ENCODE results near the gene MFSD12.
"Not testable (repeated sequence)": the region's sequence is repeated elsewhere in the genome, so short reads cannot be mapped to it uniquely, and the experiment has no call there.

MFSD12 gene

DNA sequence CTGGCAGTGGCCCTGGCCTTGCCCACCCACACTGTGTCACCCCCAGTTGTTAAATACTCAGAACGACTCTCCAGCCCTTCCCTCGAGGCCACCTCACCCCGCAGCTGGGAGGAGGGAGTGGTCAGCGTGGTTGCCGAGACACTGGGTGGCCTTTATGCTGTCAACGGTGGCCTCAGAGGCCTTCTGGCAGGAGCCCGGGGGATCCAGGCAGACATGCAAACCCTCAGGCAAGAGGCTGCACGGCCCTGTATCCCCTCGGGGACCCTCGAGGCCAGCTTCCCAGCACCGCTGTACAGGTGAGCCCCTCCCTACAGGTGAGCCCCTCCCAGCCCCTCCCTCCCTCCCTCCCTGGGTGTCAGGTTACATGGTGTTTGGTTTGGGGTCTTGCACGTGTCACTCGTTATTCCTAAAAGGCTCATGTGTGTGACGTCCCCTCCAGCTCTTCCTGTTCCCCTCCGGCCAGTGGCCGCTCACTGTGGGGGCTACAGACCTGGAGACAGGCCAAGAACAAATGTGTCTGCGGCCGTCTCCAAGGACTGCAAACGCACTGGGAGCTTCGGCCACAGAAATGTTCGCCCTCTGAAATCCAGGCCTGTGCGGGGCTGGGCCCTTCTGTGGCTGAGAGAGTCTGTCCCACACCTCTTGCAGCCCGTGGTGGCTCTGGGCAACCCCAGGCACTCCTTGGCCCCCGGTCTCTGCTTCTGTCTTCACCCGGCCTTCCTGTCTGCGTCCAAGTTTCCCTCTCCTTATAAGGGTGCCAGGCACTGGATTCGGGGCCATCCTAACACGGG lies 18.2 kb downstream of the MFSD12 start, which contains the start of gene TEKTIP1:
TSS of gene TEKTIP1 (plus strand) at position 210 of the 791 bp plus-strand sequence. CDS start at position 214, 4 bp downstream.
- no peak for DNase-seq (ENCODE audit: extremely low read depth in 1 of 2, low read depth in 1 of 2)

- DNase-seq (ENCODE audit: extremely low read depth in 1 of 2, low read depth in 1 of 2): no peak
Observed at GRCh38 chr19:3538258-3538929, 19.0 kb downstream of the MFSD12 start.

GRCh38 chr19:3537438-3538240 lies 19.7 kb downstream of the MFSD12 start:
- no peak for DNase-seq (ENCODE audit: extremely low read depth in 1 of 2, low read depth in 1 of 2)

GRCh38 chr19:3537101-3537437 lies 20.3 kb downstream of the MFSD12 start:
- no peak for DNase-seq (ENCODE audit: extremely low read depth in 1 of 2, low read depth in 1 of 2)

DNA sequence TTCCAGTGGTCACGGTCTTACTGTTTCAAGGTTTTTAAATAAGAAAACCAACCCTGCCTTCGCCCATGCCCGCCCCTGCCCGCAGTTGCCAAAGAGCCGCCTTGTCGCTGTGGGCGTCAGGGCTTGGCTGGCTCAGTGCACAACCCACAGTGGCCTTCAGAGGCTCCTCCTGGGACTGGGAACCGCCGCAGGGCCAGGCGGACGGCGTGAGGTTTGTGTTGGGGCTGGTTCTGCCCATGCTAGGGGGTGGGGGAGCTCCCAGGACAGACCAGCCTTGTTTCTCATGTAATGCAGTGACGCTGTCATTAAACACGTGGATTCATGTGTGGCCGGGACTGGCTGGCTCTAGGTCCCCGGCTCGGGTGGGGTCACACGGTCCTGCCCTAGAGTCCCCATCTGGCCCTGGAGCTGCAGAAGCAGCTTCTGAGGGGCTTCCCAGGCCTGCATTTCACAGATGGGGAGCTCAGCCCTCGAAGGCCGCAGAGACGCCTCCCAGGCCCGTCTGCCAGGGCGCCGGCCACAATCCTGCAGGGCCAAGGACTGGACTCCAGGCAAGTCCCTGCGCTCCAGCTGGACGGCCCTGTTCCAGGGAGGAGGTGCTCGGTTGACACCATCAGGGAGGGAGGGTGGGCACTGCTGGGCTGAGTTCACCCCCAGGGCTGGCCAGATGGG lies 20.8 kb downstream of the MFSD12 start:
- DNase-seq (ENCODE audit: extremely low read depth in 1 of 2, low read depth in 1 of 2): no peak

- no peak for DNase-seq (ENCODE audit: extremely low read depth in 1 of 2, low read depth in 1 of 2)
Observed at GRCh38 chr19:3535981-3536380, 21.4 kb downstream of the MFSD12 start.

DNA sequence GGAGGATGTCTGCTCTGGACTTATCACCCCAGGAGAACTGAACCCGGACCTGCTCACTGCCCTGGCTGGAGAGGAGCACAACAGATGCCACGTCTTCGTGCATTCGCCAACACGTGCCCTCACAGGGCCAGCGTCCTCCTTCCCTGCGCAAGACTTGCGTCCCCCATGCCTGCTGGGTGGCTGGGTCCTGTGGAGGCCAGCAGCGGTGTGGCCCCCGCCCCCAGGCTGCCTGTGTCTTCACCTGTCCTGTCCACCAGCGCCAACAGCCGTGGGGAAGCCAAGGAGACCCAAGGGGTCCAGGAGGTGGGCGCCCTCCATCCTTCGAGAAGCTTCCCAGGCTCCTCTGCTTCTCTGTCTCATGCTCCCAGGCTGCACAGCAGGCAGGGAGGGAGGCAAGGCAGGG lies 21.8 kb downstream of the MFSD12 start:
- DNase-seq (ENCODE audit: extremely low read depth in 1 of 2, low read depth in 1 of 2): no peak

DNA sequence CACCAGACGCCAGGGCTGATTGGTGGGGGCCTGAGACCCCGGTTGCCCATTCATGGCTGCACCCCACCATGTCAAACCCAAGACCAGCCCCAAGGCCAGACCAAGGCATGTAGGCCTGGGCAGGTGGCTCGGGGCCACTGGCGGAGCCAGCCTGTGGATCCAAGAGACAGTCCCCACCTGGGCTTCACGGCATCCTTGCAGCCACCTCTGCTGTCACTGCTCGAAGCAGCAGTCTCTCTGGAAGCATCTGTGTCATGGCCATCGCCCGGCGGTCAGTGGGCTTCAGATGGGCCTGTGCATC lies 22.2 kb downstream of the MFSD12 start:
- no peak for DNase-seq (ENCODE audit: extremely low read depth in 1 of 2, low read depth in 1 of 2)

- DNase-seq (ENCODE audit: extremely low read depth in 1 of 2, low read depth in 1 of 2): no peak
Observed at GRCh38 chr19:3534375-3535234, 22.8 kb downstream of the MFSD12 start.

- DNase-seq (ENCODE audit: extremely low read depth in 1 of 2, low read depth in 1 of 2): no peak
Observed at GRCh38 chr19:3533563-3534216, 23.7 kb downstream of the MFSD12 start.

- no peak for DNase-seq (ENCODE audit: extremely low read depth in 1 of 2, low read depth in 1 of 2)
Observed at GRCh38 chr19:3533033-3533432, 24.4 kb downstream of the MFSD12 start.

DNA sequence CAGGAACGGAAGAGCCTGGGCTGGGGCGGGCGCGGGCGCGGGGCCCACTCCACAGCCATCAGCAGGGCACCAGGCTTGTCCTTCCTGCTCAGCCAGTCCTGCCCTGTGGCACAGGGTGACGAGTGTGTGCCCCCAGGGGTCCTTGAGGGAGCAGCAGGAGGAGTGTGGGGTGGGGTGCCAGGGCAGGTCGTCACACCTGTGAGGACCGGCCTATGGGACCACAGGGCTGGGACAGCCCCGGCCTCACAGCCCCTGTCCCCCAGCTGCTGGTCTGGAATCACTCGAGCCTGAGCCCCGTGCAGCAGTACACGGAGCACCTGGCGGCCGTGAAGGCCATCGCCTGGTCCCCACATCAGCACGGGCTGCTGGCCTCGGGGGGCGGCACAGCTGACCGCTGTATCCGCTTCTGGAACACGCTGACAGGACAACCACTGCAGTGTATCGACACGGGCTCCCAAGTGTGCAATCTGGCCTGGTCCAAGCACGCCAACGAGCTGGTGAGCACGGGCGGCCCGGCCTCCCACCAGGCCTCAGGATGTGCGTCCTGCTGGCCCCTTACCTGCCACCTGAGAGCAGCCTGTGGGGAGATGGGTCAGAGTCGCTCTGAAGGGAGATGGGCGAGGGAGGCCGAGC lies 25.1 kb downstream of the MFSD12 start:
- no peak for DNase-seq (ENCODE audit: extremely low read depth in 1 of 2, low read depth in 1 of 2)

DNA sequence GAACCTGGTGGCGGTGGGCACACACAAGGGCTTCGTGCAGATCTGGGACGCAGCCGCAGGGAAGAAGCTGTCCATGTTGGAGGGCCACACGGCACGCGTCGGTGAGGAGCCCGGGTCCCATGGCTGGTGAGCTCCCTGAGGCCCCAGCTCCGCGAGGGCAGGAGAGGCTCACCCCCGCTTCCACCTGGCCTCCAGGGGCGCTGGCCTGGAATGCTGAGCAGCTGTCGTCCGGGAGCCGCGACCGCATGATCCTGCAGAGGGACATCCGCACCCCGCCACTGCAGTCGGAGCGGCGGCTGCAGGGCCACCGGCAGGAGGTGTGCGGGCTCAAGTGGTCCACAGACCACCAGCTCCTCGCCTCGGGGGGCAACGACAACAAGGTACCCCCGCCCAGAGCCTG lies 25.7 kb downstream of the MFSD12 start:
- DNase-seq (ENCODE audit: extremely low read depth in 1 of 2, low read depth in 1 of 2): no peak

GRCh38 chr19:3530389-3530788 lies 27.0 kb downstream of the MFSD12 start:
- no peak for DNase-seq (ENCODE audit: extremely low read depth in 1 of 2, low read depth in 1 of 2)

GRCh38 chr19:3529299-3529698 lies 28.1 kb downstream of the MFSD12 start:
- DNase-seq (ENCODE audit: extremely low read depth in 1 of 2, low read depth in 1 of 2): not testable (repeated sequence)

GRCh38 chr19:3528539-3529211 lies 28.7 kb downstream of the MFSD12 start:
- DNase-seq (ENCODE audit: extremely low read depth in 1 of 2, low read depth in 1 of 2): no peak

- DNase-seq (ENCODE audit: extremely low read depth in 1 of 2, low read depth in 1 of 2): no peak
Observed at GRCh38 chr19:3528080-3528479, 29.3 kb downstream of the MFSD12 start.

DNA sequence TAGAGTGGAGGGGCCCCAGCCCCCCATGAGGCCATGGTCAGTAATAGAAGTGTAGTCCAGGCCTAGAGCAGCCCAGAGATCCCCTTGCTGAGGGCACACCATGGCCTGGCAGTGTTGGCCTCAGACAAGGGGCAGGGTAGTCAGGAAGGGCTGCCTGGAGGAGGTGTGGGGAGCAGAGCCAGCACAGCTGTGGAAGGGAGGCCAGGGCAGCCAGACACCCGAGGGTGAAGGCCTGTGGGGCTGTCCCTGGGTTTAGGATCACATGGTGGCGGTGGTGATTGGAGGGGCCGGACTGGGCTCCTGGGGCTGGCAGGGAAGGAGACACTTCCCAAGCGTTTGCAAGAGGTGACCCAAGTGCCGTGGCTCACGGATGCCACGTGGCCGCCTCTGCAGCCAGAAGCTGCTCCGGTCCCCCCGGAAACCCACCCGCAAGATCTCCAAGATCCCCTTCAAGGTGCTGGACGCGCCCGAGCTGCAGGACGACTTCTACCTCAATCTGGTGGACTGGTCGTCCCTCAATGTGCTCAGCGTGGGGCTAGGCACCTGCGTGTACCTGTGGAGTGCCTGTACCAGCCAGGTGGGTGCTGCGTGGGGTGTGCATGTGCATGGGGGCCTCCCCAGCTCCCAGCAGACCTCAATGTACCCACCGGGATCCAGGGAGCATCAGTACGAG lies 30.0 kb downstream of the MFSD12 start:
- no peak for DNase-seq (ENCODE audit: extremely low read depth in 1 of 2, low read depth in 1 of 2)

Measured in stimulated activated CD8-positive, alpha-beta memory T cell treated with anti-CD3 and anti-CD28 coated beads, Interleukin-7, amount 100 ng/mL, for 48 hours (primary cell).